ENCODE data around the gene SRP68. TPM values are rescaled to one million over a fixed set of nuclear protein-coding genes. Genes with fewer than 3 reads are reported as not detected.

Gene SRP68
- total and polyA plus RNA-seq, 9 of the 15 experiments (the other 6 are each of a cell fraction or from before 2014, with no cell fraction given) = 29.4 to 92.6 (median 36.2) TPM

GRCh38 chr17:76094046-76094445 is 21.7 kb upstream of the SRP68 start (continued):
- TF ChIP-seq STAT6 (CRISPR knock-in tag; IDR thresholded peaks at IDR 0.05) = no peak
- TF ChIP-seq ADNP (tag; IDR thresholded peaks at IDR 0.05) = no peak
- TF ChIP-seq ZBTB5 (IDR thresholded peaks at IDR 0.05) = no peak
- no peak for TF ChIP-seq KLF13 (tag; IDR thresholded peaks at IDR 0.05; ENCODE audit: borderline replicate concordance, low read depth)
- TF ChIP-seq ESRRB (CRISPR knock-in tag; IDR thresholded peaks at IDR 0.05; ENCODE audit: borderline replicate concordance) = no peak
